Measurements from ENCODE around the gene OR56B4.

GRCh38 chr11:6116638-6117037, 9.2 kb downstream of the OR56B4 start:
- TF ChIP-seq POLR2A (IDR thresholded peaks at IDR 0.05) (no peak), CTCF (IDR thresholded peaks at IDR 0.05) (no peak)
